Activated CD8-positive, alpha-beta memory T cell treated with anti-CD3 and anti-CD28 coated beads, Interleukin-2, amount 50 U/mL, for 24 hours (primary cell): Measurements from ENCODE around the gene HHATL.

Experiments
- DNase-seq: peaks from one replicate; pipeline ENCODE4 v3.0.0-alpha.2; 2020; ENCODE audit errors: extremely low read depth

Gene HHATL

DNA sequence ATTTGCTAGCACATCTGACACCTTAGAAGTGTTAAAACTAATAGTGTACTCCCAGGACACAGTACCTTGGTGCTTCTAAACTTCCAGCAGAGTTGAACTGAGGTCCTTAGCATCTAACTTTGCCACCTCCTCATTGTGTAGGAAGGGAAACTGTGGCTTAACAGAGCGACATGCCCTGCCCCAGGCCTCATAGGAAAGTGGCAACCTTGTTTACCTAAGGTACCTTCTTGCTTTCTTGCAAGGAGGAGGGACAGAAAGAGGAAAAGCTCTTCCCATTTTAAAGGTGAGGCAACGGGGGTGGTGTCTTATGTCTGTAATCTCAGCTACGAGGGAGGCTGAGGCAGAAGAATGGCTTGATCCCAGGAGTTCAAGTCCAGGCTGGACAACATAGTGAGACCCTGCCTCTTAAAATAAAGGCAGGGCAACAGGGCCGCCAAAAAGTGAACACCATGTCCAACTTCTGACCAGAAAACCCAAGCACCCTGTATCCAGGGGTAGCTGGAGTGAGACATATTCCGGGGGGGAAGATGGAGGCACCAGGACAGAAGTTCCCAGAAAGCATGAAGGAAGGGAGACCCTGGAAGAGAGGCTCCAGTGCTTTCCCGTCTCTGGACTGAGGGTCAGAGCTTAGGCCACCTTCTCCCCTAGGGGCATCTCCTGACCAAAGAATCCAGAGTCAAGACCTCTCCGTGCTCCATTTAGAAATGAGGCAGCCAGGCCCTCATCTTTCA lies 17.8 kb downstream of the HHATL start:
- DNase-seq = no peak

DNA sequence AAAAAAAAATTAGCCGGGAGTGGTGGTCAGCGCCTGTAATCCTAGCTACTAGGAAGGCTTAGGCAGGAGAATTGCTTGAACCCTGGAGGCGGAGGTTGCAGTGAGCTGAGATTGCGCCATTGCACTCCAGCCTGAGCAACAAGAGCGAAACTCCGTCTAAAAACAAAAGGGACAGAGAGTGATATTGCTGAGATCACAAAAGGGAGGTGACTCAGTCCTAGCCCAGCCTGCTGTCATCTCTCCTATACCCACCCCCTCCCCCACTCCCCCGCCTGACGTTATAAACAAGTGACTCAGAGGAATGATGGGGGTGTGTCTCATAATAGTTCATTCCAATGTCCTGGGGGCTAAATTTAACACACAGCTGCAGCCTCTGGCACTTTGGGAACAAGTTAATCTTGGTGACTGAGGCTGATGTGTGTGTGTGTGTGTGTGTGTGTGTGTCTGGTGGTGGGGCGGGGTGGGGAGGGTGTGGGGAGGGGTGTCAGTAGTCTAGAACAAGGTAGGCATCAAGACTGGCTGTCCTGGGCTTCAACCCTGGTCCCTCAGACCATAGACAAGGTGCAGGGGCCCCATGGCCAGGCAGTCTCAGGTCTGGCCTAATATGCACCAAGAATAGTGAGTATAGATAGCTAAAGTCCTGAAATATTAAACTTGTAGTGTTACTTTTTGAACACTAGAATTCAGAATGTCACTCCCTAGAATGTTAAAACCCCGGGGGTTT lies 18.6 kb downstream of the HHATL start:
- peak; percentile 15 for DNase-seq

DNA sequence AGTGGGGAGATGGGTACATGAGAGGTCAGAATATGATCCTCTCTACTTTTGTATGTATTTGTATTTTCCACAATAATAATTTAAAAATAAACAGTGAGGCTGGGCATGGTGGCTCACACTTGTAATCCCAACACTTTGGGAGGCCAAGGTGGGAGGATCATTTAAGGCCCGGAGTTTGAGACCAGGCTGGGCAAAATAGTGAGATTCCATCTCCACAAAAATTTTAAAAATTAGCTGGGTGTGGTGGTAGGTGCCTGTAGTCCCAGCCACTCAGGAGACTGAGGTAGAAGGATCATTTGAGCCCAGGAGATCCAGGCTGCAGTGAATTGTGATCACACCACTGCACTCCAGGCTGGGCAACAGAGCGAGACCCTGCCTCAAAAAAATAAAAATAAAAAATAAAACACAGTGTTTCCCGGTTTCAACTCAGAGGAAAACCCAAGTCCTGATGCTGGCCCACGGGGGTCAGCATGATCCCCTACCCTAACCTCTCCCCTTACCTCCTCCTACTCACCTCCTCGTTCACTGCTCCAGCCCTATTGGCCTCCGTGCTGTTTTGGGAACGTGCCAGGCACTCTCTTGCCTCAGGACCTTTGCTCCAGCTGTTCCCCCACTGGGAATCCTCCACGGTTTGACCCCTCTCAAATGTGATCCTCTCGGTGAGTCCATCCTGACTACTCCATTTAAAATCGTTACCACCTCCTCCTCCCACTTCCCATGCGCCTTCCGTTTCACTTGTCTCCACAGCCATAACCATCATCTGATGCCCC lies 20.1 kb downstream of the HHATL start:
- no peak for DNase-seq

DNA sequence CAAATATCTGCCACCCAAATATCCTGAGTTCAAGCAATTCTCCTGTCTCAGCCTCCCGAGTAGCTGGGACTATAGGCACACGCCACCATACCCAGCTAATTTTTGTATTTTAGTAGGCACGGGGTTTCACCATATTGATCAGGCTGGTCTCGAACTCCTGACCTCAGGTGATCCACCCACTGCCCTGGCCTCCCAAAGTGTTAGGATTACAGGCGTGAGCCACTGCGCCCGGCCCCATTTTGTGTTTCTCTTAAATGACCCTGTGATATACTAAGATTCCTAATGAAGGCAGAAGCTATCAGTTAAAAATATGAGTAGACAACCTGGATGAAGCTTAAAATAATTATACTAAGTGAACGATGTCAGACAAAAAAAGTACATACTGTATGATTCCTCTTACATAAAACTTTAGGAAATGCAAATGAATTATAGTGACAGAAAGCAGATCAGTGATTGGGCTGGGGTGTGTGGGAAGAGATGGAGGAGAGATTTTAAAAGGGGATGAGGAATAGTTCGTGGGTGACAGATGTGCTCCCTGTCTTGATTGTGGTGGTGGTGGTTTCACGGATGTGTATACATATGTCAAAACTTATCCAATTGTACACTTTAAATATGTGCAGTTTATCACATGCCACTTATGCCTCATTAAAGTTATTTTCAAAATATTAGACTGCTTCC lies 21.1 kb downstream of the HHATL start:
- DNase-seq = no peak

DNA sequence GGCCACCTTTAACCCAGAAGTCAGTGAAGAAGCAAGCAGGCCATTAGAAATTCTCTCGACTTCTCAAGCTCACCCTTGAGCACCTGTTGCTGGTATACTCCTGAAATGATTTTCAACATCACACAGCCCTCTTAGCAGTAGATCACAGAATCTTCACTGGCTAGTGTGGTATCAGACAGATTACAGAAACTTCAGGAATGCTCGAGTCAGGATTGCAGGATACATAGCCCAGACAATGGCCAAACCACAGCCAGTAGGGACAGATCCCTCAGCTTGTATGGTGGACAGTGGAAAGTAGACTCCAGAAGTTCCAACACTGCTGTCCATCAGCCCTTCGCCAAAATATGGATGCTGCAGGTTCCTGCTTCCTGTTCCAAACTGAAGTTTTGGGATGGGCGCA lies 21.8 kb downstream of the HHATL start:
- no peak for DNase-seq

DNA sequence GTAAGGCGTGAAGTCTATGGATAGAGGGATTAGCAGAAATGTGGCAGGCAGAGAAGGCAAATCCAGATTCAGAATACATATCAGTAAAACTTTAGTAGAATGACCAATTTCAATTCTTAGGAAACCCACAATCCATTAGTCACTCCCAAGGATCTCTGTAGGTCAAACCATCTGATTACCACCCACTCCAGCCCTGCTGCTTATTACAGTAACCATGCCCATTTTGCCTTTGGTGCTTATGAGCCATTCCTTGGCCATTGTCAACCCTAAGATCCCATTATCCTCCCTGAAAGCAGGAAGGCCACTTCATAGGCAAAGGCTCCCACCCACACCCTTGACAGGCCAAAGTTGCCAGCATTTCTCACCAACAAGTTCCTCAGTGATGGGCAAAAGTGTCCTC lies 22.3 kb downstream of the HHATL start:
- DNase-seq = no peak

DNA sequence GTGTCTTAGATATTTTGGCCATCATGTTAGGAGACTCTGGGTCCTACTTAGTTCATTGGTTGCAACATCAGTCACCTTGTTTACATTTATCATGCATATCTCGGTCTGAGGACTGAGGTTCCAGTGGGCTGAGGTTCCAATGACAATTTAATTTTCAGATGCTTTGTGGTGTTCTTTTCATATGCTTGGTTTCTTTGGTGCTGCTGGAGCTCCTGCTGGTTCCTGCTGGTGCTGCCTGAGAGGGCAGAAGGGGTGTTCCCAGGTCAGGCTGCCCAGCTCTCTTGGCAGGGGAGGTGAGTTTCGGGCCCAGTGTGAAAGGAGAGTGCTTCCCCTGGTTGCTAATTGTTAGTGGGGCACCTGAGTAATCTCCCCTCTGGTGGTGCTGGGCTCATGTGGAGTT lies 24.2 kb downstream of the HHATL start:
- no peak for DNase-seq

DNA sequence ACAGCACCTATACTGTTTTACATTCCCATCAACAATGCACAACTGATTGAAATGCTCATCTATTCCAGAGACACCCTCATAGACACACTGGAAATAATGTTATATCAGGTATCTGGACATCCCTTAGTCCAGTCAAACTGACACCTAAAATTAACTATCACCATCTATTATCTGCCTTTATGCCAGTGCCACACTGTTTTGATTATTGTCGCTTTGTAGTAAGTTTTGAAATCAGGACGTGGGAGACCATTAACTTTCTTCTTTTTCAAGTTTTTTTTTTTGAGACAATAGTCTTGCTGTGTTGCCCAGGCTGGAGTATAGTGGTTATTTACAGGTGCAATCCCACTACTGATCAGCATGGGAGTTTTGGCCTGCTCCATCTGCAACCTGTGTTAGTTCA lies 26.7 kb downstream of the HHATL start:
- no peak for DNase-seq

DNA sequence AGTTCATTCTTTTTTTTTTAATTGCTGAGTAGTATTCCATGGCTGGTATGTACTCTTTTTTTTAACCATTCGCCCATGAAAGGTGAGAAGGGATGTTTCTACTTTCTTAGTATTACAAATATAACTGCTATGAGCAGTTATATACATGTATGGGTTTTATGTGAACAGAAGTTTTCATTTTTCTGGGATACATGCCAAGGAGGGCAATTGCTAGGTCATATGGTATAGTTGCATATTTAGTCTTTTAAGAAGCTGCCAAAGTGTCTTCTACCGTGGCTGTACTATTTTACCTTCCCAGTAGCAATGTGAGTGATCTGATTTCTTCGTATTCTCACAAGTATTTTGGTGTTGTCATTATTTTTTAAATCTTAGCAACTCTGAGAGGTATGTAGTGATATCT lies 28.5 kb downstream of the HHATL start:
- DNase-seq = no peak

DNA sequence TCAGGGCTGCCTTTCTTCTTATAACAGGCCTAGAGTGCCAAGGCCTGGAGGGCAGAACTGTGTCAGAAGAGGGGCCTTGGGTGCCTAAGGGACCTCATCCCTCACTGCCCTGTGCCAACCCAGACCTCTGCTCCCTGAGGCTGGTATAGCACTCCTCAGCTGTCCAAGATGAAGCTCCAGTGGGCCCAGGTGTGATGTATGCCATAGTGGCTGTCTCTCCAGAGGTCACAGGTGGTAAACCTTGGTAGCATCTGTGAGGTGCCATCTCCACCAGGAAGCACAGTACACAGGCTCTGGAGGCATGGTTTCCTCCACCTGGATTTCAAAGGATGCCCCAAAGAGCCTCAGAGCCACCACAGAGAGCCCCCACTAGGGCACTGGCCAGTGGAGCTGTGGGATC lies 29.5 kb downstream of the HHATL start:
- no peak for DNase-seq

DNA sequence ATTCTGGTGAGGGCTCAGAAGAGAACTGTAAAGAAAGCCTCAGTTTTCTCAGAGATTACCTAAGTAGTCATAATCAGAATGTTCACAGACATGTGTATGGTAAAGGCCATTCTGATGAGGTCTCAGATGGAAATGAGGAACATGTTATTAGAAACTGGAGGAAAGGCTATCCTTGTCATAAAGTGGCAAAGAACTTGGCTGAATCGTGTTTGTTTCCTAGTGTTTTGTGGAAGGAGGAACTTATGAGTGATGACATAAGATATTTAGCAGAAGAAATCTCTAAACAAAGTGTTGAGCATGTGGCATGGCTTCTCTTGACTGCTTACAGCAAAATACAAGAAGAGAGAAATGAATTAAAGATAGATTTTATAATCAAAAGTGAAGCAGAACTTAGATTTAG lies 30.1 kb downstream of the HHATL start:
- no peak for DNase-seq

DNA sequence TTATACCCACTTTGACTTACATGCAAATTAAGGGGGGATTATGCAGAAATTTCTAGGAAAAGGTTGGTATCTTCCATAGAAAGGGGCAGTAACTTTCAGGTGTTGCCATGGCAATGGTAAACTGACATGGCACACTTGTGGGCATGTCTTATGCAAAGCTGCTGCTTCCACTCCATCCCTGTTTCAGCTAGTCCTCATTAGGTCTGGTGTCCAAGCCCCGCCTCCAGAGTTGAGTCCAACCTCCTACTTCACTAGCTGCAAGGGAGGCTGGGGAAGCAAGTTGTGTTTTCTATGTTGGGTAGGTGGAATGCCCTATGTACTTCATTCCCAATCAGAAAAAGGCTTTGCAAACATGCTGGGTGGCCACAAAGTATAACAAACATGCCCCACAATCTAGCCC lies 31.9 kb downstream of the HHATL start:
- DNase-seq = no peak

DNA sequence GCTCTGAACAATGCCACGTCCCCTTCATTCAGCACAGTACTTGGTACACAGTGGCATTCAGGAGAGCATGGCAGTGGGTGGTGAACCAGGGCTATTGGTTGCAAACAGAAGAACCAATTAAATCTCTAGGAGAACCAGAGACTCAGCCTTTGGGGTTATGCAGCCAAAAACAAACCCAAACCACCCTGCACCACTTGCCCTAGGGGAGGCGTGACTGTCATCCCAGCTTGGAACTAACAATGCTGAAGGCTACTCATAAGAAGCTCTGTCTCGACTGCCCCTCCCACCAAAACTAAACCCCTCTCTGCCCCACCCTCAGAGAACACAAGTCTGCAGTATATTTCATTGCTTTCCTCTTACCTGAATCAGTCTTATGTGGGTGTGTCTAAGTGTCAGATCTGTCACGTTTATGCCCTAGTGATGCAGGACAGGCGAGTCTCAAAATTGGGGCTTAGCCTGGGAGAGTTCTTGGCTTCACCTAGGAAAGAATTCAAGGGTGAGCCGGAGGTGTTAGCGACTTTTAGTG lies 32.5 kb downstream of the HHATL start:
- no peak for DNase-seq

DNA sequence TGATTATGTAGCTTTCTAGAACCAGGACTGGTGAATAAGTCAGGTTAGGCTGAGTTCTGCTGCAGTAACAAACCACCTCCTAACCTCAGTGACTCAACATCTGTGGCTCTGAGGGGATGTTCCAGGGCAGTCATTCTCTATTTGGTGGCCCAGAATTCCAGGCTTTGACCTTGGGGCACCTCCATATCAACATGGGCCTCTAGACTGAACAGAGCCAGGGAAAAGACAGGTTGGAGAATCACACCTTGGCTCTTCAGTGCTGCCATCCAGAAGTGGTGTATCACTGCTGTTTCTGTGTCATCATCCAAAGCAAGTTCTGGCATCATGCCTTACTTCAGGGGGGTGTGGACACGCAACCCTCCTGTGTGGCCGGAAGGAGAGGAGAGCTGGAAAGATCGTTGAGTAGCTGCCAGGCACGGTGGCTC lies 33.8 kb downstream of the HHATL start:
- DNase-seq = no peak

DNA sequence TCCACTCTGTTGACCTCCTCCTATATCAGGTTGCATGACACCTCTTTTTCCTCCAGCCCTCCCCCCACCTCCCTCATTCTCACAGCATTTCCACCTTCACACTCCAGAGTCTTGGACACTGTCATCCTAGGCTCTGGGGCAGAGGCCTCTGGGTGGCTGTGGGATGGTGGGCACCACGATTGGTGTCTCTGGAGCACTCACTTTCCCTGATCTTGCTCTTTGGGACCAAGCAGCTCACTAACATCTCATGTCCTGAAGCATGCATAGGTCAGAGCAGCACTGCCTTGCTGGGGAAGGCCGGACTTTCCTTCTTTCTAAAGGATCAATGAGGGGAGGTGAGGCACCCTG lies 34.2 kb downstream of the HHATL start:
- no peak for DNase-seq

DNA sequence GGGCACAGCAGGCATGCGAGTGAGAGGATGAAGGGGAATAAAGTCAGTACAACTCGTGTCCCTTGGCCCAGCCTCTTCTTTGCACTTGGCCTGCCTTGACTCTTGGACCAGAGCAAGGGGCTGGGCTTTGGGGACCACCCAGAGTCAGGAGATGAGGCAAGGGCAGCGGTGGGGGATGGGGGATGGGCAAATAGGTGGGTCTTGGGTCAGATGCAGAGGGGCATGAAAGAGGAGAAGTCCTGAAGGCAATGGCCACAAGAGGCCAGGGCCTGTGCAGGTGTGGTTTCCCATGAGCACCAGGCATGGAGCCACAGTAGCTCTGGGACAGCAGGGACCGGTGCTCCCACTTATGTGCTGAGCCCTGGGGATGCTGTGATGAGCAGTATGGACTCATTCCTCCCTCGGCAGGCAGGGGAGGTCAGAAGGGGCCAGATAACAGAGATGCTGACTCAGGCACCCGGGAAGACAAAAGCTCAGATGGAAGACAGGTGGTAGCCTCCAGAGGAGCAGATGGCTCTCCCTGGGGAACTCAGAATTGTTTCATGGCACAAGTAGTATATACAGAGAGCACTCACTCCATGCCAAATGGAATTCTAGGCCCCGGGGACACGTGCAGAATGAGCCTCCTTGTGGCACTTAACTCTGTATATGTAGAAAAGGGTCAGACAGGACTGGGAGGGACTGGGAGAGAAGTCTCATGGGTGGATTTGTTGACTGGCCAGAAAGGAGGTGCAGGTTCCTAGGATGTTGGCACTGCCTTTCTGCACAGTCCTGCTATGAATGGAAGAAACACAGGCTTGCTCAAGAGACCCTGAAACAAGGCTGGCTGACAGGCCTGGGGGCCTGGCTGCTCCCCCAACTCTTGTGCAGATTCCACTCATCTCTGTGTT lies 34.8 kb downstream of the HHATL start:
- no peak for DNase-seq

DNA sequence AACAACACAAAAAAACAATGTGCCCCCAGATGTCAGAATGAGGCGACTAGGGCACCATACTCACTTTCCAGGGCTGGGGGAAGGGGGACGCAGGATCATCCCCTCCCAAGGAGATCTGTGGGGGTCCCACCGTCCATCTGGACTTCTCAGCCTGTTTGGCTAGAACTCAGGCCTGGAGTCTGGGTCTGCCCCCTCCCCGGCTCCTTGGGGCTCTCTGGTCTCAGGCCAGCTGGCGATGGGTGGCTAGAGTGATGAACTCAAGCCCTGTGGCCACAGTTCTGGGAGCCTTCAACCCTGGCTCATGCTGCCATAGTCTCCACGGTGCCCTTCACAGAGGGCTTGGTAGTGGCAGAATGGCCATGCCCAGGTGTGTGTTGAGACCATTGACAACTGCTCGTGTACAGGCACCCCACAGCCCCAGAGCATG lies 35.5 kb downstream of the HHATL start:
- DNase-seq = no peak

DNA sequence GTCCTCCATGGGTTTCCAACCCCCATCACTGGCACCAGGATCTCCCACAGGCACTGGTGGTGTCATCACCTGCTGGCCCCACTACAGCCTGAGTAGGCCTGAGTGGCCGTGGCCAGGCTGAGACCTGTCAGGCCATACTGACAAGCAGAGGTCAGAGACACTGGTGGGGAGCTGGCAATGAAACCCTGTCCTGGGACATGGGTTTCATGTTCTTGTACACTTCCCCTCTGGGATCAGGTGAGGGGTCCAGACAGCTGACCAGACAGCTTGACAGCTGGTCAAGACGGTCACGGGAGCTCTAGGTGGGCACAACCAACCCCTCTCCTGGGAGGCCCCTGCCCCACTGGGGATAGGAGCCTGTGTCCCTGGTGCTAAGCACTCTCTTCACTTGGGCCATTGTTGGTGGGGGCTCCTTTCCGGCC lies 36.0 kb downstream of the HHATL start:
- DNase-seq = no peak

DNA sequence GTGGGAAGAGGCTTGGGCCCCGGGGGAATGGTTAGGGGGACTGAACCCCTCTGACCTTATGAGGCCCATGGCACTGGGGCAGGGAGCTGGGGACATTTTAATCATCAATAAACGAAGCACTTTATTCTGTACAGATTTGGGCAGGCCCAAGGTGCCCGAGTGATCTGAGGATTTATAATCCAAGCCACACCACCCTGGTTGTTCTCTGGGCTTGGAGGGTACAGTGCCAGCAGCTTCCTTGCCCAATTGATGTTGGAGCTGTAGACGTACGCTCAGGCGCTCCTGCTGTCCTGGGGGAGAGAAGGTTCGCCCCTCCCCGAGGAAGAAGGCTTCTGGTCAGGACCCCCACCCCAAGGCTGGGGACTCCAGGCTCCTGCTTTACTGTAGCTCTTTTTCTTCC lies 36.6 kb downstream of the HHATL start:
- no peak for DNase-seq

DNA sequence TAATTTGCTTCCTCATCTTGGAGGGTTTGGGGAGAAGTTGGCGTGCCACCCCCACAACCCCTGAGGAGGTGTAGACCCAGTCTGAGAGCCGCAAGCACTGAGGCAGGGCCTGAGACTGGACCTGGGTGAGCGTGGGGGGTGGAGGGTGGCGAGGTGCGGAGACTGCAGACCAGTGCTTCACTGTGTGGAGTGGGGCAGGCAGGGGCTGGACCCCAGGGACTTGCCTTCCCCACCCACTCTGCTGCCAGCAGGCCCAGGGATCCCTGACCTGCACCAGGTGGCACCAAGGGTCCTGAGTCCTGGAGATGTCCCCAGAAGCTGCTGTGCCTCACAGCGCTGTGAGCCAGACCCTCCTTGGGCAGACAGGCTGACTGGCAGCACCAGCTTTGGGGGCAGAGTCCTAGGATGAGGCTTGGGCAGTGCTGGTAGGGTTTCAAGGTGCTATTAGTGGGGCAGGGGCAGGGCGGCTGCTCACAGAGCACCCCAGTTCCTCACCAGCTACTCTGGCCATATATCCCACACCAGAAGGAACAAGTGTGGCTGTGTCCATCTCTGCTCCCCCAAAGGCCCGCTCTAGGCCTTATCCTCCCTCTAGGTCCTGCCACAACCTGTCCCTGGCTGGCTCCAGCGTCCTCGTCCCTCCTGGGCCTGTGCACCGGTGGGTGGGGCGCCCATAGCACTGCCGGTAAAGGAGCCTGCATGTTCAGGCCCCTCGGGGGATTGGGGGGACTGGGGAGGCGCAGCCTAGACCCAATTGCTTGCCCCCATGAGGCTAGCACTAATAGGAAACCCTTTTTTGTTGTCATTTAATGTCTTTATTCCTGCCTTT lies 37.3 kb downstream of the HHATL start:
- DNase-seq = no peak
